SK-N-SH (cell line): ENCODE data around the gene GYPC.

ENCODE experiments used
- CTCF ChIP-seq: fragments of 200-600 bp; sonication (generic); IDR thresholded peaks from 2 replicates; pipeline ENCODE4 v1.6.1; 2017; ENCODE audit warnings: antibody characterized with exemption, mild to moderate bottlenecking, moderate library complexity
- EZH2phosphoT487 ChIP-seq: fragments of 200-600 bp; sonication (generic); IDR thresholded peaks from 2 replicates; pipeline ENCODE4 v1.6.1; 2017; ENCODE audit warnings: low read depth, mixed run types, mild to moderate bottlenecking, antibody characterized with exemption, moderate library complexity, borderline replicate concordance
- FOXJ3 ChIP-seq: sonication (generic); formaldehyde crosslinking; IDR thresholded peaks from 2 replicates; pipeline ENCODE4 v1.5.1; 2020; ENCODE audit warnings: mild to moderate bottlenecking, missing genetic modification reagents
- GATA2 ChIP-seq: sonication (generic); formaldehyde crosslinking; IDR thresholded peaks from 2 replicates; pipeline ENCODE4 v1.5.0; 2020; ENCODE audit warnings: mild to moderate bottlenecking, missing genetic modification reagents
- JUND ChIP-seq: IDR thresholded peaks from 2 replicates; pipeline ENCODE4 v1.4.0; 2012
- MAX ChIP-seq: IDR thresholded peaks from 2 replicates; pipeline ENCODE4 v1.4.0; 2012; ENCODE audit warnings: low read depth
- POLR2AphosphoS5 ChIP-seq: IDR thresholded peaks from 2 replicates; pipeline ENCODE4 v1.6.1; 2012; ENCODE audit warnings: low read depth, low read length
- RAD21 ChIP-seq: IDR thresholded peaks from 2 replicates; pipeline ENCODE4 v1.6.1; 2012; ENCODE audit warnings: mild to moderate bottlenecking, low read length
- RFX5 ChIP-seq: IDR thresholded peaks from 2 replicates; pipeline ENCODE4 v1.6.1; 2012; ENCODE audit warnings: mild to moderate bottlenecking, improper control_type of control experiment, low read length
- SMC3 ChIP-seq: IDR thresholded peaks from 2 replicates; pipeline ENCODE4 v1.6.1; 2012; ENCODE audit warnings: low read depth, low read length, improper control_type of control experiment
- YY1 ChIP-seq: IDR thresholded peaks from 2 replicates; pipeline ENCODE4 v1.4.0; 2012; ENCODE audit warnings: low read depth, mild to moderate bottlenecking
- TF ChIP-seq, protein P1 (sequence below): IDR thresholded peaks from 2 replicates; pipeline ENCODE4 v1.6.1; 2012; ENCODE audit warnings: mild to moderate bottlenecking, low read depth, low read length, moderate library complexity
- TF ChIP-seq, protein P2 (sequence below): fragments of 150-350 bp; IDR thresholded peaks from 2 replicates; pipeline ENCODE4 v1.6.1; 2017; ENCODE audit warnings: antibody characterized with exemption, low read length, low read depth, borderline replicate concordance

DNA sequence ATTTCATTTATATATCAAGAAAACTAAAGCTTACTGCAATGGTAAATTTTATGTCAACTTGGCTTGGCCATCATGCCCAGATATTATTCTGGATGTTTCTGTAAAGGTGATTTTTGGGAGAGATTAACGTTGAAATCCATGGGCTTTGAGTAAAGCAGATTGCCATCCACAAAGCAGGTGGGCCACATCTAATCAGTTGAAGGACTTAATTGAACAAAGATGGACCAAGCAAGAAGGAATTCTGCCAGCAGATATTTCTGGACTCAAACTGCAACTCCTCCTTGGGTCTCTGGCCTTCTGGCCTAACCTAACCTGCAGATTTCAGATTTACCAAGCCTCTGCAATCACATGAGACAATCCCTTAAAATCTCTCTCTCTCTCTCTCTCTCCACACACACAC is 77.8 kb downstream of the GYPC start:
- TF ChIP-seq RFX5 = no peak
- TF ChIP-seq POLR2AphosphoS5 = no peak
- no peak for TF ChIP-seq CTCF
- no peak for TF ChIP-seq YY1
- no peak for TF ChIP-seq SMC3
- TF ChIP-seq GATA2 = no peak
- no peak for TF ChIP-seq EZH2phosphoT487
- TF ChIP-seq FOXJ3 = no peak
- TF ChIP-seq RAD21 = no peak
- no peak for TF ChIP-seq JUND
- TF ChIP-seq, protein P1, sequence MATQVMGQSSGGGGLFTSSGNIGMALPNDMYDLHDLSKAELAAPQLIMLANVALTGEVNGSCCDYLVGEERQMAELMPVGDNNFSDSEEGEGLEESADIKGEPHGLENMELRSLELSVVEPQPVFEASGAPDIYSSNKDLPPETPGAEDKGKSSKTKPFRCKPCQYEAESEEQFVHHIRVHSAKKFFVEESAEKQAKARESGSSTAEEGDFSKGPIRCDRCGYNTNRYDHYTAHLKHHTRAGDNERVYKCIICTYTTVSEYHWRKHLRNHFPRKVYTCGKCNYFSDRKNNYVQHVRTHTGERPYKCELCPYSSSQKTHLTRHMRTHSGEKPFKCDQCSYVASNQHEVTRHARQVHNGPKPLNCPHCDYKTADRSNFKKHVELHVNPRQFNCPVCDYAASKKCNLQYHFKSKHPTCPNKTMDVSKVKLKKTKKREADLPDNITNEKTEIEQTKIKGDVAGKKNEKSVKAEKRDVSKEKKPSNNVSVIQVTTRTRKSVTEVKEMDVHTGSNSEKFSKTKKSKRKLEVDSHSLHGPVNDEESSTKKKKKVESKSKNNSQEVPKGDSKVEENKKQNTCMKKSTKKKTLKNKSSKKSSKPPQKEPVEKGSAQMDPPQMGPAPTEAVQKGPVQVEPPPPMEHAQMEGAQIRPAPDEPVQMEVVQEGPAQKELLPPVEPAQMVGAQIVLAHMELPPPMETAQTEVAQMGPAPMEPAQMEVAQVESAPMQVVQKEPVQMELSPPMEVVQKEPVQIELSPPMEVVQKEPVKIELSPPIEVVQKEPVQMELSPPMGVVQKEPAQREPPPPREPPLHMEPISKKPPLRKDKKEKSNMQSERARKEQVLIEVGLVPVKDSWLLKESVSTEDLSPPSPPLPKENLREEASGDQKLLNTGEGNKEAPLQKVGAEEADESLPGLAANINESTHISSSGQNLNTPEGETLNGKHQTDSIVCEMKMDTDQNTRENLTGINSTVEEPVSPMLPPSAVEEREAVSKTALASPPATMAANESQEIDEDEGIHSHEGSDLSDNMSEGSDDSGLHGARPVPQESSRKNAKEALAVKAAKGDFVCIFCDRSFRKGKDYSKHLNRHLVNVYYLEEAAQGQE = no peak
- TF ChIP-seq MAX = no peak
- TF ChIP-seq, protein P2, sequence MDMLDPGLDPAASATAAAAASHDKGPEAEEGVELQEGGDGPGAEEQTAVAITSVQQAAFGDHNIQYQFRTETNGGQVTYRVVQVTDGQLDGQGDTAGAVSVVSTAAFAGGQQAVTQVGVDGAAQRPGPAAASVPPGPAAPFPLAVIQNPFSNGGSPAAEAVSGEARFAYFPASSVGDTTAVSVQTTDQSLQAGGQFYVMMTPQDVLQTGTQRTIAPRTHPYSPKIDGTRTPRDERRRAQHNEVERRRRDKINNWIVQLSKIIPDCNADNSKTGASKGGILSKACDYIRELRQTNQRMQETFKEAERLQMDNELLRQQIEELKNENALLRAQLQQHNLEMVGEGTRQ = no peak
